Endothelial cell of umbilical vein (primary cell): Measurements from ENCODE around the gene ATP6V1F. TPM values are rescaled to one million over a fixed set of nuclear protein-coding genes. Genes with fewer than 3 reads are reported as not detected.

Experiments used
- BruUV-seq: library from RNA; stranded (reverse); fragments of 400-500 nt; replicated peaks from 2 replicates; lab custom pipeline; 2021; lab: Mats Ljungman, UMichigan
- CTCF ChIA-PET: fragments of 300-600, 350-600 bp; sonication (Branson Sonifier 250); formaldehyde crosslinking; loops from one replicate; lab custom pipeline; 2021; ENCODE audit warnings: antibody characterized with exemption, inconsistent platforms; lab: Charles Lee
- POLR2A ChIA-PET: fragments of 300-600, 350-600 bp; sonication (Branson Sonifier 250); formaldehyde crosslinking; loops from one replicate; lab custom pipeline; 2021; ENCODE audit warnings: antibody characterized with exemption, inconsistent platforms; lab: Charles Lee
- DNase-seq: peaks from one replicate; pipeline ENCODE4 v3.0.0-alpha.2; 2011; ENCODE audit warnings: low read depth, low spot score
- FAIRE-seq: peaks from 2 replicates; lab custom pipeline; 2011; peaks lifted over from hg19 to GRCh38; lab: Jason Lieb, UNC
- H2AFZ ChIP-seq: 2 replicates; pipeline ENCODE4 v1.6.0; 2012; ENCODE audit warnings: low read depth, low read length, control low read depth, inconsistent platforms
- H3K27ac ChIP-seq: 2 replicates; pipeline ENCODE4 v1.5.1; 2011; ENCODE audit warnings: low read depth, mild to moderate bottlenecking, control low read depth, low read length, moderate library complexity; ENCODE audit not compliant: insufficient read depth
- H3K27me3 ChIP-seq, 2 experiments: 2 replicates each; pipeline versions ENCODE4 v1.6.0 to v1.6.1; 2011; ENCODE audit warnings: low read length in 2 of 2, mixed read lengths in 1 of 2; ENCODE audit not compliant: control insufficient read depth in 2 of 2, insufficient read depth in 2 of 2
- H3K36me3 ChIP-seq, 2 experiments: 2 replicates in 1 of 2; 3 replicates in 1 of 2; pipeline ENCODE4 v1.5.1; 2011; ENCODE audit warnings: low read length in 2 of 2, mild to moderate bottlenecking in 1 of 2, moderate library complexity in 1 of 2; ENCODE audit not compliant: control insufficient read depth in 2 of 2, insufficient read depth in 2 of 2; ENCODE audit errors: extremely low read depth in 1 of 2
- H3K4me1 ChIP-seq: 3 replicates; pipeline ENCODE4 v1.5.1; 2011; ENCODE audit warnings: mild to moderate bottlenecking, low read length; ENCODE audit not compliant: control insufficient read depth, insufficient read depth; ENCODE audit errors: extremely low read depth
- H3K4me2 ChIP-seq: 2 replicates; pipeline ENCODE4 v1.6.1; 2011; ENCODE audit warnings: low read length, control low read depth, mixed read lengths; ENCODE audit not compliant: insufficient read depth
- H3K4me3 ChIP-seq, 3 experiments: fragments of 200-600 bp in 1 of 3; sonication (generic), shearing (Covaris generic) in 1 of 3; replicated peaks in 1 of 3; 2 replicates each; pipeline ENCODE4 v1.5.1; 2011 to 2016; ENCODE audit warnings: control low read depth in 3 of 3, low read length in 3 of 3, mild to moderate bottlenecking in 2 of 3, inconsistent platforms in 1 of 3, low read depth in 1 of 3, moderate library complexity in 1 of 3; ENCODE audit not compliant: insufficient read depth in 1 of 3
- H3K79me2 ChIP-seq: 2 replicates; pipeline ENCODE4 v1.6.0; 2012; ENCODE audit warnings: low read length, inconsistent platforms; ENCODE audit not compliant: control insufficient read depth, insufficient read depth
- H3K9ac ChIP-seq: replicated peaks from 2 replicates; pipeline ENCODE3; 2011; ENCODE audit warnings: low read length, control low read depth; ENCODE audit not compliant: insufficient read depth; ENCODE audit errors: extremely low read depth
- H3K9me1 ChIP-seq: replicated peaks from 3 replicates; pipeline ENCODE4 v1.6.0; 2011; ENCODE audit warnings: mild to moderate bottlenecking, low read length; ENCODE audit not compliant: control insufficient read depth, insufficient read depth; ENCODE audit errors: extremely low read depth
- H3K9me3 ChIP-seq: replicated peaks from 2 replicates; pipeline ENCODE4 v1.5.1; 2012; ENCODE audit warnings: low read length, inconsistent platforms; ENCODE audit not compliant: control insufficient read depth, insufficient read depth
- H4K20me1 ChIP-seq: replicated peaks from 2 replicates; pipeline ENCODE3; 2011; ENCODE audit warnings: mild to moderate bottlenecking, low read length; ENCODE audit not compliant: control insufficient read depth, insufficient read depth; ENCODE audit errors: extremely low read depth
- CTCF ChIP-seq, 2 donors: IDR thresholded peaks; 1 replicate in 1 of 2; 2 replicates in 1 of 2; pipeline ENCODE4 v1.5.1; 2011; ENCODE audit warnings: low read length in 2 of 2, mild to moderate bottlenecking in 2 of 2, moderate library complexity in 2 of 2, control low read depth in 1 of 2, inconsistent platforms in 1 of 2, low read depth in 1 of 2; ENCODE audit not compliant: insufficient read depth in 1 of 2; ENCODE audit errors: extremely low read depth in 1 of 2
- GATA2 ChIP-seq: IDR thresholded peaks from 2 replicates; pipeline ENCODE4 v1.7.0; 2011; ENCODE audit warnings: low read depth, mild to moderate bottlenecking, moderate library complexity, mixed read lengths, low read length; ENCODE audit not compliant: insufficient read length, insufficient read depth
- POLR2AphosphoS5 ChIP-seq: IDR thresholded peaks from 2 replicates; pipeline ENCODE4 v1.6.1; 2012; ENCODE audit warnings: low read depth, mild to moderate bottlenecking, control low read depth, low read length, moderate library complexity; ENCODE audit not compliant: insufficient read depth
- dilution Hi-C: fragments of 300-500 bp; cut with MboI; formaldehyde crosslinking; loops from one replicate; pipeline ENCODE4 v1.15.0; 2019; ENCODE audit warnings: low sequenced_read_pairs; ENCODE audit not compliant: extremely low pct_ligation_motif_present
- intact Hi-C: fragments of 100-400 bp; cut with micrococcal nuclease; formaldehyde crosslinking; loops from one replicate; pipeline ENCODE4 v1.10.0; 2022
- polyA plus RNA-seq, 4 experiments: library from polyadenylated mRNA; depleted of rRNA in 3 of 4; stranded (reverse) in 3 of 4; unstranded in 1 of 4; fragments of >200 nt; gene quantifications; 2 replicates each; pipeline versions ENCODE4 v1.2.1 to v1.2.3, GENCODE V29; 2011 to 2012; ENCODE audit warnings: missing spikeins in 1 of 4
- total RNA-seq: library from RNA; stranded (reverse); gene quantifications from 2 replicates; pipeline ENCODE4 v1.2.3, GENCODE V29; 2021

The ATP6V1F gene
- total and polyA plus RNA-seq, 2 donors (not counting 3 experiments of a cell fraction or from before 2014, with no cell fraction given), result 156 to 360 TPM

- no peaks in the 10 kb centered on the region for H4K20me1 ChIP-seq
- no peak overlapping the region for H3K4me3 ChIP-seq
- intact Hi-C loops, result loop anchor here (5.0 kb wide), 3 partner anchors 117 to 457 kb away; partner anchors contain the start of gene METTL2B
- H3K9ac ChIP-seq, result no peak overlapping the region
- DNase-seq, result peak; percentile 61
- no peak overlapping the region for H3K27ac ChIP-seq
- BruUV-seq, result no TSS peak
- no peaks in the 10 kb centered on the region for H3K27me3 ChIP-seq
- POLR2A ChIA-PET, result no interaction called here
- no peaks in the 10 kb centered on the region for H3K9me1 ChIP-seq
- TF ChIP-seq CTCF (IDR thresholded peaks at IDR 0.05; ENCODE audit: extremely low read depth in 1 of 2, insufficient read depth in 1 of 2, low read depth in 1 of 2, low read length in 2 of 2) (peak; percentile 90 to 92), POLR2AphosphoS5 (no peak), GATA2 (no peak)
- no peak overlapping the region for H3K4me2 ChIP-seq
- no peaks in the 10 kb centered on the region for H3K79me2 ChIP-seq
- dilution Hi-C loops, result no loop called here
- FAIRE-seq, result peak; percentile 67
- H2AFZ ChIP-seq, result no peak overlapping the region
- no peaks in the 10 kb centered on the region for H3K36me3 ChIP-seq
- no peaks in the 10 kb centered on the region for H3K9me3 ChIP-seq
- no peaks in the 10 kb centered on the region for H3K4me1 ChIP-seq
- CTCF ChIA-PET, result interaction anchor here (0.7 to 3.0 kb wide), 35 partner anchors 11 to 484 kb away, joined by 3 to 42 read pairs (median 5); partner anchors contain the start of genes ATP6V1F, CCDC136 and GARIN1A
Measured at GRCh38 chr7:128883622-128884448, 21.2 kb downstream of the ATP6V1F start.
